Erythroblast (primary cell): ENCODE results near the gene MZT2B.
"Not testable (repeated sequence)": the region's sequence is repeated elsewhere in the genome, so short reads cannot be mapped to it uniquely, and the experiment has no call there.

Source experiments
- GATA1 ChIP-seq: IDR thresholded peaks from 2 replicates; pipeline ENCODE4 v1.6.1; 2011; ENCODE audit warnings: low read depth, mild to moderate bottlenecking, control low read depth, low read length, moderate library complexity
- POLR2A ChIP-seq: IDR thresholded peaks from 2 replicates; pipeline ENCODE4 v1.6.1; 2011; ENCODE audit warnings: mild to moderate bottlenecking, low read length

- not testable (repeated sequence) for TF ChIP-seq POLR2A, GATA1
Measured at GRCh38 chr2:130152136-130152815, 29.8 kb upstream of the MZT2B start.
